Fibroblast of mammary gland (primary cell): Measurements from ENCODE around the gene CBLB.

Experiments
- DNase-seq: peaks from one replicate; pipeline ENCODE4 v3.0.0-alpha.2; 2010; ENCODE audit warnings: low read depth
- H3K4me3 ChIP-seq: 2 replicates; pipeline ENCODE4 v1.5.1; 2011; ENCODE audit warnings: low read depth, mild to moderate bottlenecking, low read length, moderate library complexity; ENCODE audit not compliant: control insufficient read depth
- CTCF ChIP-seq: conservative IDR thresholded peaks from 2 replicates; pipeline ENCODE4 v1.5.1; 2011; ENCODE audit warnings: low read depth, low read length, inconsistent platforms; ENCODE audit not compliant: control insufficient read depth, insufficient read depth

Gene CBLB

DNA sequence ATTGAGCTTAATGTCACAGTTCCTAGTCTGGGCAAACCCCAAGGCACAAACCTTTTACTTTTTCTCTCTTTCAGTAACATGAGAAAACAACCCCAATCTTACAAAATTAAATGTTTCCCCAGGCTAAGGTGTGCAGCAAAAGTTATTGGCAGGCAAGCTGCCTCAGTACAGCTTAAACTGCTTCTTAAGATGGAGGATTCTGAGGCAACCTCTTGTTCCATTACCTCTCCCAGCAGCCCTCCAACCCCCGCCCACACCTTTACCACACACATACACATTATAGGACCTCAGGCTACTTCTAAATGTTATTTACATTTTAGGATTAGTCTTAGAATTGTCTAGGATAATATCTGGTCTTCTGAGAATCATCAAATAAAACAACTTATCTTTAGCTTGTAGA is 22.3 kb upstream of the CBLB start:
- TF ChIP-seq CTCF, result no peak
- DNase-seq, result no peak
- no peak overlapping the region for H3K4me3 ChIP-seq

DNA sequence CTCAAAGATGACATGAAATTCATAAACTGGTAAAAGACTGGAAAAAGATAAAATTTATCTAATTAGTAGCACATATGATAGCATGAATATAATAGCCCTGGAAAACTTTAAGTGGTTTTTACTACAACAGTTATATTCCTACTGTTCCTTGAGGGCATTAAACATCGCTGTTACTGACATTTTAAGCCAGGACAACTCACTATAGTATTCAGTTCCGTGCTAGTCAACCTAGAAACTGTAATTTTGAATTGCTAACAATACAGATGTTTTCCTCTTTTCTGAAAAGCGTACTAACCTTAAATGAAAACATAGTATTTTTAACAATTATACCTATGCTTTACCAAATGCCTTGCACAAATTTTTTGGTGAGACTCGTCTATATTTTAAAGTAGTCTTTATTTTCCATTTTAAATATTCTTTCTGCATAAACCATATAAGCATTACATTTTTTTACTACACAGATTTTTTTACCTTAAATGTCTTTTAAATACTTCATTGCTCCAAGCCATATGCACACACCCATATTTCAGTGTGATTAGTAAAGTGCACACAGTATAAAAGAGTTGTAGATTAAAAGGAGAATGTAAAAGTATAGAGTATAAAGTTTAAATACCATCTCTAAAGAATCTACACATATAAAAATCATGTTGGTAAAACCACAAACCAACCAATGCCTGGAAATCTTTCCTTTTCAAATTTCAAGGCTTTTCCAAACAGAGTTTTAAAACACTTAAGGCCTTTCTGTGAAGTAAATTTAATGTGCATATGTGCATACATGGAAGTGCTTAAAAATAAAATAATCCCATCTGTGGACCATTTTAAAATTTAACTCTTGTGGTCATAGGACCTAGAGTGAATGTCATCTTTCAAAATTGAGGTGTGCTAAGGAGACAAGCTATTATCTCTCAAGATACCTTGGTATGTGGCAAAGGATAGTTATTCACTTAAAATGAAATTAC is 20.1 kb upstream of the CBLB start:
- H3K4me3 ChIP-seq, result no peak overlapping the region
- TF ChIP-seq CTCF, result no peak
- DNase-seq, result no peak

DNA sequence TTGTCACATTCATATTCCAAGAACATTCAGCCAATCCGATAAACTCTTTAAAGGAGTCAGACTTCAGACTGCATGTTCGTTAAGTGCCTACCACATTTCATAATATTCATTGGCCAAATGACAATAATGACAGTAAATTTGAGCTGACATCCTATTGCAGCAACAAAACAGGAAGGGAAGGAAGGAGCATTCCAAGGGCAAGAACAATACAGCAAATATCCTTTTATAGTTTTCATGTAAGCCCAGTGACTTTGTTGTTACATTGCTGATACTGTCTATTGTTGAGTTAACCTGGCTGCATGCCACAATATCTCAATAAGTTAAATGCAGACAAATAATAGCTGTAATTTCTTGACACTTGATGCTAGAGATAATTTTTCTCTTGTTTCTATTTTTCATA is 16.4 kb upstream of the CBLB start:
- DNase-seq, result no peak
- H3K4me3 ChIP-seq, result no peak overlapping the region
- no peak for TF ChIP-seq CTCF

- no peak for TF ChIP-seq CTCF
- no peak for DNase-seq
- no peak overlapping the region for H3K4me3 ChIP-seq
Measured at GRCh38 chr3:105883798-105884377, 15.1 kb upstream of the CBLB start.

DNA sequence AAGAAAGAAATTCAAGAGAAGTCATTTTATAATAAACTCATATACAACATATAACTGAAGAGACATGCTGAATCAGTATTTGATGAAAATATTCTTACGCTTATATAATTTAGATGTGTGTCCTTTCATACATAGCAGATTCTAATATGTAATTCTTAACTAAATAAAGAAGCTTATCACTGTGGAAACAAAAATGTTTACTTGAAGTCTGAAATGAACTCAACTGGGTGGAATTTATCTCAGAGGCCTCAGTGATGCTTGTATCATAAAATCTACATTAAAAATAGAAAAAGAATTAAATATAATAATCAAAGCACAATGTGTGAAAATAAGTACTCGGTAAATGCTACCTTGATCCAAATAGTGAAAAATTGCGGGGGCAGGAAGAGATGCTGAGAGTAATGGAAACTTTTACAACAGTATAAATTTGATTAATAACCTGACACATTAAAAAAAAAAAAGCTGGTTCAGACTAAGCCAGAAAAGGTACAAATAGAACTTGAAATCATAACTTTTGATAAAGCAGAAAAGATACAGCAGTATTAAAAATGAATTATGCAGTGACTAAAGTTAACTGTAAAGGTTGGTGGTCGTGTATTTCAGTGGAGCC is 12.0 kb upstream of the CBLB start:
- no peak for DNase-seq
- no peak for TF ChIP-seq CTCF
- H3K4me3 ChIP-seq, result no peak overlapping the region

DNA sequence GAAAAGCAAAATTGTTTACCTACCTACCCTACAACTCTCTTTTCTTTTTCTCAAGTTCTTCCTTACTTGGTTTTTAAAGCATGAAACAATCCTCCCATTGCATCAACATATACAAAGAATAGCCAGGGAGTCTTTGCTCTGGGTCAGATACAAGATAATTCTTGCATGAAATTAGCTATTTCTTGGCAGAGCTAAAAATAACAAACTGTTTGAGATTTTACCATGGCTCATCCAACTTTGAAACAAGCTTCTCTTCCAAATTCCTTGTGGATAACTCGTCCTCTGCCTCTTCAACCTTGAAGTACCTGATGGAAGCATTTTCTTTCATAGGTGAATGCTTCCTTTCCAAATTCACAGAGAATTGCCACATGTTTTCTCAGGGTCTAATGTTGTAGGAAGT is 9.2 kb upstream of the CBLB start:
- H3K4me3 ChIP-seq, result no peak overlapping the region
- no peak for DNase-seq
- no peak for TF ChIP-seq CTCF
